SK-N-SH (cell line): ENCODE measurements around the gene ADPRHL1.

Experiments used
- RAD21 ChIP-seq: IDR thresholded peaks from 2 replicates; pipeline ENCODE4 v1.6.1; 2012; ENCODE audit warnings: mild to moderate bottlenecking, low read length
- RFX5 ChIP-seq: IDR thresholded peaks from 2 replicates; pipeline ENCODE4 v1.6.1; 2012; ENCODE audit warnings: mild to moderate bottlenecking, improper control_type of control experiment, low read length
- USF1 ChIP-seq: IDR thresholded peaks from 2 replicates; pipeline ENCODE4 v1.4.0; 2012; ENCODE audit warnings: low read depth, borderline replicate concordance
- YY1 ChIP-seq: IDR thresholded peaks from 2 replicates; pipeline ENCODE4 v1.4.0; 2012; ENCODE audit warnings: low read depth, mild to moderate bottlenecking
- TF ChIP-seq, protein P1 (sequence below): fragments of 200-600 bp; sonication (generic); IDR thresholded peaks from 2 replicates; pipeline ENCODE4 v1.6.1; 2017; ENCODE audit warnings: antibody characterized with exemption, mild to moderate bottlenecking, moderate library complexity

GRCh38 chr13:113393226-113393562, 60.1 kb downstream of the ADPRHL1 start:
- TF ChIP-seq YY1 (no peak), RFX5 (no peak), USF1 (no peak), RAD21 (no peak)
- TF ChIP-seq, protein P1, sequence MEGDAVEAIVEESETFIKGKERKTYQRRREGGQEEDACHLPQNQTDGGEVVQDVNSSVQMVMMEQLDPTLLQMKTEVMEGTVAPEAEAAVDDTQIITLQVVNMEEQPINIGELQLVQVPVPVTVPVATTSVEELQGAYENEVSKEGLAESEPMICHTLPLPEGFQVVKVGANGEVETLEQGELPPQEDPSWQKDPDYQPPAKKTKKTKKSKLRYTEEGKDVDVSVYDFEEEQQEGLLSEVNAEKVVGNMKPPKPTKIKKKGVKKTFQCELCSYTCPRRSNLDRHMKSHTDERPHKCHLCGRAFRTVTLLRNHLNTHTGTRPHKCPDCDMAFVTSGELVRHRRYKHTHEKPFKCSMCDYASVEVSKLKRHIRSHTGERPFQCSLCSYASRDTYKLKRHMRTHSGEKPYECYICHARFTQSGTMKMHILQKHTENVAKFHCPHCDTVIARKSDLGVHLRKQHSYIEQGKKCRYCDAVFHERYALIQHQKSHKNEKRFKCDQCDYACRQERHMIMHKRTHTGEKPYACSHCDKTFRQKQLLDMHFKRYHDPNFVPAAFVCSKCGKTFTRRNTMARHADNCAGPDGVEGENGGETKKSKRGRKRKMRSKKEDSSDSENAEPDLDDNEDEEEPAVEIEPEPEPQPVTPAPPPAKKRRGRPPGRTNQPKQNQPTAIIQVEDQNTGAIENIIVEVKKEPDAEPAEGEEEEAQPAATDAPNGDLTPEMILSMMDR, result no peak
